Measurements from ENCODE around the gene FCGR2B. TPM values are rescaled to one million over a fixed set of nuclear protein-coding genes. Genes with fewer than 3 reads are reported as not detected.

Gene FCGR2B
- total RNA-seq, 2 donors from 2014 or later: not detected

GRCh38 chr1:161725908-161726472 lies 63.0 kb downstream of the FCGR2B start:
- Histone ChIP-seq H3K27me3 (ENCODE audit: control insufficient read depth, insufficient read depth, low read length, poor library complexity, severe bottlenecking) (peaks cover 83% of the 10 kb centered on the region), H3K36me3 (ENCODE audit: control insufficient read depth, insufficient read depth, low read length) (no peaks in the 10 kb centered on the region), H3K9ac (ENCODE audit: extremely low read depth, low read length, poor library complexity, severe bottlenecking) (peak overlapping the region; percentile 38), H3K4me1 (ENCODE audit: control insufficient read depth, insufficient read depth, low read length) (peaks cover 5% of the 10 kb centered on the region), H3K4me3 (ENCODE audit: low read length) (peak overlapping the region; percentile 87), H3K9me3 (ENCODE audit: control insufficient read depth, low read length) (no peaks in the 10 kb centered on the region), H3K27ac (ENCODE audit: low read depth, low read length) (no peak overlapping the region)
- peak; percentile 70 for TF ChIP-seq CTCF (conservative IDR thresholded peaks at IDR 0.05)
- no peaks in the 10 kb centered on the region for H3K36me3 Mint-ChIP-seq (ENCODE audit: low read depth)
- H3K4me3 Mint-ChIP-seq: peak overlapping the region; percentile 69
- peaks cover 87% of the 10 kb centered on the region for H3K27me3 Mint-ChIP-seq (ENCODE audit: insufficient read depth)
- peak overlapping the region; percentile 44 for H3K27ac Mint-ChIP-seq
- WGBS, 2 experiments (ENCODE audit: insufficient coverage in 1 of 2, insufficient read length in 1 of 2): 1 to 3% methylated on average over 18 to 34 of the region's 34 CpGs
- peaks cover 16% of the 10 kb centered on the region for H3K4me1 Mint-ChIP-seq
- DNase-seq: peak; percentile 86
- no peaks in the 10 kb centered on the region for H3K9me3 Mint-ChIP-seq

GRCh38 chr1:161726473-161727255 lies 63.7 kb downstream of the FCGR2B start:
- peak overlapping the region; percentile 87 for H3K4me3 ChIP-seq (ENCODE audit: low read length)
- DNase-seq: peak; percentile 95
- H3K27me3 Mint-ChIP-seq (ENCODE audit: insufficient read depth): peaks cover 86% of the 10 kb centered on the region
- H3K36me3 Mint-ChIP-seq (ENCODE audit: low read depth): no peaks in the 10 kb centered on the region
- H3K9me3 Mint-ChIP-seq: no peaks in the 10 kb centered on the region
- TF ChIP-seq CTCF (conservative IDR thresholded peaks at IDR 0.05): no peak
- no peaks in the 10 kb centered on the region for H3K36me3 ChIP-seq (ENCODE audit: control insufficient read depth, insufficient read depth, low read length)
- H3K9ac ChIP-seq (ENCODE audit: extremely low read depth, low read length, poor library complexity, severe bottlenecking): peak overlapping the region; percentile 38
- peak overlapping the region; percentile 69 for H3K4me3 Mint-ChIP-seq
- peaks cover 22% of the 10 kb centered on the region for H3K4me1 Mint-ChIP-seq
- H3K9me3 ChIP-seq (ENCODE audit: control insufficient read depth, low read length): no peaks in the 10 kb centered on the region
- peaks cover 76% of the 10 kb centered on the region for H3K27me3 ChIP-seq (ENCODE audit: control insufficient read depth, insufficient read depth, low read length, poor library complexity, severe bottlenecking)
- 0% methylated on average over 13 to 78 of the region's 83 CpGs for WGBS, 2 experiments (ENCODE audit: insufficient coverage in 1 of 2, insufficient read length in 1 of 2)
- H3K27ac ChIP-seq (ENCODE audit: low read depth, low read length): no peak overlapping the region
- peaks cover 8% of the 10 kb centered on the region for H3K4me1 ChIP-seq (ENCODE audit: control insufficient read depth, insufficient read depth, low read length)
- H3K27ac Mint-ChIP-seq: peak overlapping the region; percentile 44

GRCh38 chr1:161727256-161727924 lies 64.4 kb downstream of the FCGR2B start:
- Mint-ChIP-seq H3K36me3 (ENCODE audit: low read depth) (no peaks in the 10 kb centered on the region), H3K4me1 (peaks cover 27% of the 10 kb centered on the region), H3K9me3 (no peaks in the 10 kb centered on the region), H3K27ac (peak overlapping the region; percentile 13), H3K4me3 (peak overlapping the region; percentile 69), H3K27me3 (ENCODE audit: insufficient read depth) (peaks cover 79% of the 10 kb centered on the region)
- peak overlapping the region; percentile 77 for H3K4me3 ChIP-seq (ENCODE audit: low read length)
- peak overlapping the region; percentile 8 for H3K9ac ChIP-seq (ENCODE audit: extremely low read depth, low read length, poor library complexity, severe bottlenecking)
- no peak overlapping the region for H3K27ac ChIP-seq (ENCODE audit: low read depth, low read length)
- 8 to 15% methylated on average over 9 to 38 of the region's 38 CpGs for WGBS, 2 experiments (ENCODE audit: insufficient coverage in 1 of 2, insufficient read length in 1 of 2)
- no peak for DNase-seq
- peaks cover 71% of the 10 kb centered on the region for H3K27me3 ChIP-seq (ENCODE audit: control insufficient read depth, insufficient read depth, low read length, poor library complexity, severe bottlenecking)
- TF ChIP-seq CTCF (conservative IDR thresholded peaks at IDR 0.05): no peak
- H3K36me3 ChIP-seq (ENCODE audit: control insufficient read depth, insufficient read depth, low read length): no peaks in the 10 kb centered on the region
- no peaks in the 10 kb centered on the region for H3K9me3 ChIP-seq (ENCODE audit: control insufficient read depth, low read length)
- peaks cover 12% of the 10 kb centered on the region for H3K4me1 ChIP-seq (ENCODE audit: control insufficient read depth, insufficient read depth, low read length)

Other genes with a start within 250 kb of the FCGR2B start
- not detected for gene FCGR2A, start 157.7 kb upstream of the FCGR2B start, total RNA-seq
- gene HSPA6, start 138.6 kb upstream of the FCGR2B start, total RNA-seq: not detected
- not detected for gene FCGR3A, start 113.3 kb upstream of the FCGR2B start, total RNA-seq
- gene FCGR3B, start 32.0 kb upstream of the FCGR2B start, total RNA-seq: not detected
- gene FCRLA, start 44.1 kb downstream of the FCGR2B start, total RNA-seq: not detected
- gene FCRLB, start 58.4 kb downstream of the FCGR2B start, total RNA-seq: under 1 TPM; 0.22 to 0.51 TPM
- gene DUSP12, start 86.6 kb downstream of the FCGR2B start, total RNA-seq: 10 to 100 TPM; 26.2 to 28.9 TPM
- gene ATF6, start 103.2 kb downstream of the FCGR2B start, total RNA-seq: 10 to 100 TPM; 14.4 to 19.8 TPM